ENCODE results near the gene RALGAPA2. TPM values are rescaled to one million over a fixed set of nuclear protein-coding genes. Genes with fewer than 3 reads are reported as not detected.

The RALGAPA2 gene
- total RNA-seq, 6 experiments from 2014 or later, result 2.4 to 3.7 (median 3.2) TPM

DNA sequence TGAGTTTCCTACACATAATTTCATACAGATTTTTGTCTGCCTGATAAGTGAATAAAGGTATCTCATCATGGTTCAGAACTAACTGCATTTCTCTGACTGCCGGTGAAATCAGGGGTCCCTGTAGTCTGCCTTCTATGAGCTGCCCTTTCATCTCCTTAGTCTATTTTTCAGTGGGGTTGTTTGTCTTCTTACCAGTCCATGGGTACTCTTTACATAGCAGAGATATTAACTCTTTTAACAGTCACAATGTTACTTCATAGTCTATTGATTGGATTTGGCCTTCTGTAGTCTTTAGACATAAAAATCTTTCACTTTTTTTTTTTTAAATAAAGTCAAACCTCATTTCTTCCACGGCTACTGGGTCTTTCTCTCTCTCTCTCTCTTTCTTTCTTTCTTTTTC lies 79.8 kb downstream of the RALGAPA2 start:
- H3K4me3 Mint-ChIP-seq, result no peak overlapping the region
- no peaks in the 10 kb centered on the region for H3K27me3 Mint-ChIP-seq (ENCODE audit: insufficient read depth)
- H3K27ac Mint-ChIP-seq, result no peak overlapping the region
- no peak for DNase-seq
- no peaks in the 10 kb centered on the region for H3K4me1 Mint-ChIP-seq (ENCODE audit: low read depth)
- H3K9me3 Mint-ChIP-seq, result no peaks in the 10 kb centered on the region
- H3K36me3 Mint-ChIP-seq (ENCODE audit: low read depth), result no peaks in the 10 kb centered on the region
- no peak for TF ChIP-seq CTCF (IDR thresholded peaks at IDR 0.05)

DNA sequence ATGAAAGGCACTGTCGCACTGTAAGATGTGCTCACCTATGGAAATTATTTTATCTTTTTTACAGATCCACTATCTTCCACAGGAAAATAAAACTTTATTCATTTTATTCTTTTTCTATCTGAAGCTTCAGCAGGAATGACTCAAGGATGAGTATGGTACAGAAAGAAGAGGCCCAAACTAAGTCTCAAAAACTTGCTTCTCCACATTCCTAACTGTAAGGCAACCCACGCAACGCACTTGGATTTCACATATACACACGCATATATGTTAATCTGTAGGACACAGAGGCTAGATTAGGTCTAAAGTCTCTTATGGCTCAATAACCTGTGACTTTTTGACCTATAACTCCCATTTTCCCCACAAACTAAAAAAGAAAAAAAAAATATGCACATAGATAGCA lies 81.9 kb downstream of the RALGAPA2 start:
- no peak overlapping the region for H3K4me3 Mint-ChIP-seq
- no peaks in the 10 kb centered on the region for H3K36me3 Mint-ChIP-seq (ENCODE audit: low read depth)
- no peaks in the 10 kb centered on the region for H3K27me3 Mint-ChIP-seq (ENCODE audit: insufficient read depth)
- H3K9me3 Mint-ChIP-seq, result no peaks in the 10 kb centered on the region
- TF ChIP-seq CTCF (IDR thresholded peaks at IDR 0.05), result no peak
- H3K27ac Mint-ChIP-seq, result no peak overlapping the region
- no peak for DNase-seq
- H3K4me1 Mint-ChIP-seq (ENCODE audit: low read depth), result no peaks in the 10 kb centered on the region

DNA sequence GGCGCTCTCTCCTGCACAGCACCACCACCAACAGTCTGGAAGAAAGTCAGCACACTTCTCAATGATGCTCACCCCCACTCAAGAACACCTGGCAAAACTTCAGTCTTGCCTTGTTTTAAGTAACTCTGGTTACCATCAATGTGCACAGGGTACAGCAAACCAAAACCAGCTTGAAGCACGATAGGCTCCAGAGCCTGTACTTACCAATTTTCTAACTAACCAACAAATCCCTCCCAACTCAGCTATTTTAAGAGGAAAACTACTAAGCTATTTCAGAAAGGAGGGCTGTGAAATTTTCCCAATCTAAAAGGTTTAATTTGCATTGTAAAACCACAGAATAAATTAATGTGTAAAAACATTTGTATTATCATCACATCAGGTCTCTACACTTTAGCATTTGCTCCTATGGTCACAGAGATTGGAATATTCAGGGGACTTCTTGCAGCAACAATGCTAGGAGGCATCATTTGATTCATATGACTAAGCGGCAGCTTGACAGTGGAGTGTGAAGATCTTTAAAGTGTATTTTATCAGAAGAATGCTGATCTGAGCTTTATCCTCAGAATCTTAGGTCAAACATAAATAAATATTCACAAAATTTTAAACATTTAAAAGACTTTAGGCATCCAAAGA lies 82.8 kb downstream of the RALGAPA2 start:
- H3K4me3 Mint-ChIP-seq, result no peak overlapping the region
- no peaks in the 10 kb centered on the region for H3K36me3 Mint-ChIP-seq (ENCODE audit: low read depth)
- no peaks in the 10 kb centered on the region for H3K9me3 Mint-ChIP-seq
- no peak overlapping the region for H3K27ac Mint-ChIP-seq
- no peaks in the 10 kb centered on the region for H3K4me1 Mint-ChIP-seq (ENCODE audit: low read depth)
- DNase-seq, result no peak
- no peak for TF ChIP-seq CTCF (IDR thresholded peaks at IDR 0.05)
- H3K27me3 Mint-ChIP-seq (ENCODE audit: insufficient read depth), result no peaks in the 10 kb centered on the region

DNA sequence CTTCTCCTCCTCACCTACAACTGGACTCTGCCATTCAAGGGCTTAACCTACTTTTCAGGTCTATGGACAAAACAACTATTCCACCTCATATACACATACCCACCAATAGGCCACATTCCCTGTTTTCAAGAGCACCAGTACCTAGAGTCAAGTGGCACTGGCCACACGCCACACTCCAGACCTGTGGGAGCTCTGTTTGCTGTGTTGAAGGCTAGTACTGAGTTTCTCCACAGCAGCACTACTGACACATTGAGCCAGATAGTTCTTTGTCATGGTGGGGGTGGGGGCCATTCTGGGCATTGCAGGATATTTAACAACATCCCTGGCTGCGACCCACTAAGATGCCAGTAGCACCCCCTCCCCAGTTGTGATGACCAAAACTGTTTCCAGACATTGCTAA lies 84.1 kb downstream of the RALGAPA2 start:
- Mint-ChIP-seq H3K27me3 (ENCODE audit: insufficient read depth) (no peaks in the 10 kb centered on the region), H3K4me1 (ENCODE audit: low read depth) (no peaks in the 10 kb centered on the region), H3K9me3 (no peaks in the 10 kb centered on the region), H3K4me3 (no peak overlapping the region), H3K36me3 (ENCODE audit: low read depth) (no peaks in the 10 kb centered on the region), H3K27ac (no peak overlapping the region)
- TF ChIP-seq CTCF (IDR thresholded peaks at IDR 0.05), result no peak
- no peak for DNase-seq

- Mint-ChIP-seq H3K9me3 (no peaks in the 10 kb centered on the region), H3K27ac (no peak overlapping the region), H3K36me3 (ENCODE audit: low read depth) (no peaks in the 10 kb centered on the region), H3K27me3 (ENCODE audit: insufficient read depth) (no peaks in the 10 kb centered on the region), H3K4me3 (no peak overlapping the region), H3K4me1 (ENCODE audit: low read depth) (no peaks in the 10 kb centered on the region)
- no peak for TF ChIP-seq CTCF (IDR thresholded peaks at IDR 0.05)
- no peak for DNase-seq
These were observed 85.0 kb downstream of the RALGAPA2 start for GRCh38 chr20:20627471-20627870.

- Mint-ChIP-seq H3K36me3 (ENCODE audit: low read depth) (no peaks in the 10 kb centered on the region), H3K4me1 (ENCODE audit: low read depth) (no peaks in the 10 kb centered on the region), H3K27ac (no peak overlapping the region), H3K4me3 (no peak overlapping the region), H3K27me3 (ENCODE audit: insufficient read depth) (no peaks in the 10 kb centered on the region), H3K9me3 (no peaks in the 10 kb centered on the region)
- TF ChIP-seq CTCF (IDR thresholded peaks at IDR 0.05), result no peak
- DNase-seq, result no peak
These were observed 87.5 kb downstream of the RALGAPA2 start for GRCh38 chr20:20624914-20625313.
